Testis (tissue), 3 donors: Measurements from ENCODE around the gene BSDC1. TPM values are rescaled to one million over a fixed set of nuclear protein-coding genes. Genes with fewer than 3 reads are reported as not detected.
A peak's percentile ranks its signal among the peaks of the same experiment; 100 is the strongest.

Source experiments
- DNase-seq: peaks from one replicate; pipeline ENCODE4 v3.0.0-alpha.2; 2019
- H3K27ac ChIP-seq, 2 donors: fragments of 200-600 bp; sonication (generic); one replicate each; pipeline ENCODE4 v1.5.1; 2019
- H3K27me3 ChIP-seq: fragments of 200-600 bp; sonication (generic); one replicate; pipeline ENCODE4 v1.5.1; 2019
- H3K36me3 ChIP-seq: fragments of 200-600 bp; sonication (generic); one replicate; pipeline ENCODE4 v1.5.1; 2017; ENCODE audit warnings: low read depth; ENCODE audit errors: missing control alignments
- H3K4me1 ChIP-seq: fragments of 200-600 bp; sonication (generic); one replicate; pipeline ENCODE4 v1.5.1; 2019
- H3K4me3 ChIP-seq, 2 donors: fragments of 200-600 bp; sonication (generic); one replicate each; pipeline ENCODE4 v1.5.1; 2017 to 2019
- H3K9me3 ChIP-seq: fragments of 200-600 bp; sonication (generic); one replicate; pipeline ENCODE4 v1.5.1; 2017
- POLR2A ChIP-seq: fragments of 450-650 bp; IDR thresholded peaks from one replicate; pipeline ENCODE4 v1.6.1; 2017; ENCODE audit warnings: antibody characterized with exemption, mild to moderate bottlenecking, moderate library complexity
- WGBS, 2 donors: methylation state at CpG; one replicate each; pipeline ENCODE4 v1.1.5; 2018; 5-methylcytosine and 5-hydroxymethylcytosine counted together
- intact Hi-C: fragments of 100-400 bp; cut with DNase I; formaldehyde crosslinking; loops from one replicate; pipeline ENCODE4 v1.15.1; 2023; ENCODE audit warnings: low total_unique reads
- polyA plus RNA-seq: library from polyadenylated mRNA; stranded (reverse); fragments of 350-450 nt; fragmentation: Illumina TruSeq; extraction: RNeasy Lipid Tissue Mini Kit (QIAGEN cat#74804); gene quantifications from one replicate; pipeline ENCODE4 v1.2.3, GENCODE V29; 2014; ENCODE audit warnings: low read depth, low replicate concordance; ENCODE audit not compliant: insufficient read depth
- total RNA-seq, 2 donors: library from RNA; depleted of rRNA; stranded (reverse); fragments of >200 nt; gene quantifications; one replicate each; pipeline ENCODE4 v1.2.3, GENCODE V29; 2016
- TF ChIP-seq, protein P1 (sequence below), 3 experiments: fragments of 450-650 bp in 2 of 3; fragments of 200-600 bp in 1 of 3; sonication (generic) in 1 of 3; IDR thresholded peaks; one replicate each; pipeline ENCODE4 v1.5.1; 2016 to 2019; ENCODE audit warnings: antibody characterized with exemption in 3 of 3, mild to moderate bottlenecking in 2 of 3, moderate library complexity in 1 of 3

BSDC1 gene
- total and polyA plus RNA-seq, 3 donors from 2014 or later = 130 to 234 (median 160) TPM

DNA sequence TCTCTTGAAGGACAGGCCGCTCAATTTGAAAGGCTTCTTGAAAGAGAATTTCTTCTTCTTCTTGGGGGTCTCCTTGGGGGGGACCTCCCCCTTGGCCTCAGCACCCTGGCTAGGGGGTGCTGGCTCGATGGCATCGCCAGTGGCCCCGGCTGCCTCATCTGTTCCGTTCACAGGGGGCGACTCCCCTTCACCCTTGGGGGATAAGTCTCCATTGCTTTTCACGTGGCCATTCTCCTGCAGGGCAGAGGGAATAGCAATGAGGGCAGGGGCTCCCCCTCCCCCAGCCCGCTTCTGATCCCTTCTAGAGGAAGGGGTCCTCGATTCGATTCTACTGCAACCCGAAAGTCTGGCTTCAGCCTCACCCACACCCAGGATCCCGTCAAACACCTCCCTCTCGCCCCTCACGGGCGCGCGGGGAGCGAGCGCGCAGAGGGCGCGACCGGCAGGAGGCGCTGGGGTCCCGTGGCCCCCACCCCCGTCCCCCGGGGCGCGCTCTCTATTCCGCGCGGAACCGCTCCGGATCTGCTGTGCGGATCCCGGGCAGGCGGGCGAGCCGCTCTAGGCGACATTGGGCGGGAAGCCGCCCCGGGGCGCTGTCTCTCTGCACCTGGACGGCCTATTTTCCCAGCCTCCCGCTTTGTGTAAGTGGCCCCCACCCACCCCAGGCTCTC is 59.2 kb downstream of the BSDC1 start:
- 0 to 2% methylated on average over 1 to 43 of the region's 46 CpGs for WGBS, 2 donors
- DNase-seq = no peak
- intact Hi-C loops = loop anchor here (10.0 kb wide), 1 partner anchor 90 kb away; the partner anchor contains the start of gene FAM167B
- no peak for TF ChIP-seq POLR2A
- TF ChIP-seq, protein P1, sequence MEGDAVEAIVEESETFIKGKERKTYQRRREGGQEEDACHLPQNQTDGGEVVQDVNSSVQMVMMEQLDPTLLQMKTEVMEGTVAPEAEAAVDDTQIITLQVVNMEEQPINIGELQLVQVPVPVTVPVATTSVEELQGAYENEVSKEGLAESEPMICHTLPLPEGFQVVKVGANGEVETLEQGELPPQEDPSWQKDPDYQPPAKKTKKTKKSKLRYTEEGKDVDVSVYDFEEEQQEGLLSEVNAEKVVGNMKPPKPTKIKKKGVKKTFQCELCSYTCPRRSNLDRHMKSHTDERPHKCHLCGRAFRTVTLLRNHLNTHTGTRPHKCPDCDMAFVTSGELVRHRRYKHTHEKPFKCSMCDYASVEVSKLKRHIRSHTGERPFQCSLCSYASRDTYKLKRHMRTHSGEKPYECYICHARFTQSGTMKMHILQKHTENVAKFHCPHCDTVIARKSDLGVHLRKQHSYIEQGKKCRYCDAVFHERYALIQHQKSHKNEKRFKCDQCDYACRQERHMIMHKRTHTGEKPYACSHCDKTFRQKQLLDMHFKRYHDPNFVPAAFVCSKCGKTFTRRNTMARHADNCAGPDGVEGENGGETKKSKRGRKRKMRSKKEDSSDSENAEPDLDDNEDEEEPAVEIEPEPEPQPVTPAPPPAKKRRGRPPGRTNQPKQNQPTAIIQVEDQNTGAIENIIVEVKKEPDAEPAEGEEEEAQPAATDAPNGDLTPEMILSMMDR (IDR thresholded peaks at IDR 0.05) = peak; percentile 67 to 71 (median 69)
- Histone ChIP-seq H3K4me3 (peak overlapping the region; percentile 75 to 94), H3K4me1 (peaks cover 51% of the 10 kb centered on the region), H3K27me3 (no peaks in the 10 kb centered on the region), H3K27ac (peak overlapping the region; percentile 81 to 96), H3K36me3 (no peaks in the 10 kb centered on the region), H3K9me3 (no peaks in the 10 kb centered on the region)

DNA sequence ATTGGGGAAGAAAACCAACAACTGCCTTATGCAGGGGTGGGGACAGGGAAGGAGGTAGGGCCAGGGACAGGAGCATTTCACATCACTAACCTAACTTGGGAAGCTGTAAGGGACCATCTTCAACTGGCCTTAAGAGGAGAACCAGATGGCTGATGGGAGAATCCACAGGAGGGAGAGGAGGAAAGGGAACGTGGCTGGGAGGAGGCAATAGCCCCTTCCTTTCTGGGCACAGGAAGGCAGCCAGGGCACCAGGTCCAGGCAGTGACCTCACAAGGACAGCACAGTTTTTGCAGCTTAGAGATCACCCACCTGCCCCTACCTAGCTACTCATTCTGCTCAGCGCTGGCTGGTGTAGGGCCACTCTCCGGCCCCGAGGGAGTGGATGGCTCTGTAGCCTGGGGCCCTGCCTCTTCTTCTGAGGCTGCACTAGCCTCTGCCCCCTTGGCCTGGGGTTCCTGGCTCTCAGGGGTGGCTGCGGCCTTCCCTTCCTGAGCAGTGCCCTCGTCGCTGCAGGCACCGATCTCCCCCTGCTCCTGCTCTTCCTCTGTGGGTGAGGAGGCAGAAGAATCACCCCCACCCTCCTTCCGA is 59.9 kb downstream of the BSDC1 start:
- DNase-seq = no peak
- peak overlapping the region; percentile 81 to 96 for H3K27ac ChIP-seq
- H3K4me1 ChIP-seq = peaks cover 51% of the 10 kb centered on the region
- peak overlapping the region; percentile 75 to 94 for H3K4me3 ChIP-seq
- H3K36me3 ChIP-seq = no peaks in the 10 kb centered on the region
- TF ChIP-seq, protein P1 (IDR thresholded peaks at IDR 0.05) = no peak
- TF ChIP-seq POLR2A = no peak
- H3K27me3 ChIP-seq = no peaks in the 10 kb centered on the region
- intact Hi-C loops = loop anchor here (10.0 kb wide), 1 partner anchor 90 kb away; the partner anchor contains the start of gene FAM167B
- no peaks in the 10 kb centered on the region for H3K9me3 ChIP-seq
- 22 to 28% methylated on average over 8 to 9 of the region's 9 CpGs for WGBS, 2 donors

DNA sequence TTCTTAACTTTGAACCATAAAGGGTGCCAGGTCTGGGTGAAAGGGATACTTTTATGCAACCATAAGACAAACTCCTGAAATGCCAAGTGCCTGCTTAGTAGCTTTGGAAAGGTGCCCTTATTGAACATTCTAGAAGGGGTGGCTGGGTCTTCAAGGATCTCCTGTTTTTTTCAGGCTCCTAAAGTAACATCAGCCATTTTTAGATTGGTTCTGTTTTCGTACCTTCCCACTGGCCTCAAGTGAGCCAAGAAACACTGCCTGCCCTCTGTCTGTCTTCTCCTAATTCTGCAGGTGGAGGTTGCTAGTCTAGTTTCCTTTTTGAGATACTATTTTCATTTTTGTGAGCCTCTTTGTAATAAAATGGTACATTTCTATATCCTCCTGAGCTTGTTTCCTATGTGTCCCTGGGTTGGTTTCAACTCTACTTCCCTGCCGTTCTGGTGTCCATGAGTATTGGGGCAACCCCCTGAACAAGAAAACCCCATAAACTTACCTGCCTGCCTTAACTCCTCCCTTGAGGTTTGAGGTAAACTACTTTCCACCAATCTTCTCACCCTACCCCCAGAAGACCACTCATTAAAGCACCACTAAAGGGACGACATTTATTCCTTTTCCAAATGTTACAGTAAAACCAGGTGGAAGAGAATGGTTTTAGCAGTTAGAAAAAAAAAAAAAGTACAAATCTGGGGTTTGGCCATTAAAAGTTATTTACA is 60.8 kb downstream of the BSDC1 start:
- Histone ChIP-seq H3K4me1 (peaks cover 46% of the 10 kb centered on the region), H3K4me3 (no peak overlapping the region), H3K9me3 (no peaks in the 10 kb centered on the region), H3K36me3 (no peaks in the 10 kb centered on the region), H3K27me3 (no peaks in the 10 kb centered on the region), H3K27ac (peak overlapping the region; percentile 81 to 96)
- TF ChIP-seq POLR2A = no peak
- TF ChIP-seq, protein P1 (IDR thresholded peaks at IDR 0.05) = no peak
- no peak for DNase-seq
- intact Hi-C loops = loop anchor here (10.0 kb wide), 1 partner anchor 89 kb away; the partner anchor contains the start of gene FAM167B
- WGBS, 2 donors = 36 to 62% methylated on average over 3 of the region's 3 CpGs

DNA sequence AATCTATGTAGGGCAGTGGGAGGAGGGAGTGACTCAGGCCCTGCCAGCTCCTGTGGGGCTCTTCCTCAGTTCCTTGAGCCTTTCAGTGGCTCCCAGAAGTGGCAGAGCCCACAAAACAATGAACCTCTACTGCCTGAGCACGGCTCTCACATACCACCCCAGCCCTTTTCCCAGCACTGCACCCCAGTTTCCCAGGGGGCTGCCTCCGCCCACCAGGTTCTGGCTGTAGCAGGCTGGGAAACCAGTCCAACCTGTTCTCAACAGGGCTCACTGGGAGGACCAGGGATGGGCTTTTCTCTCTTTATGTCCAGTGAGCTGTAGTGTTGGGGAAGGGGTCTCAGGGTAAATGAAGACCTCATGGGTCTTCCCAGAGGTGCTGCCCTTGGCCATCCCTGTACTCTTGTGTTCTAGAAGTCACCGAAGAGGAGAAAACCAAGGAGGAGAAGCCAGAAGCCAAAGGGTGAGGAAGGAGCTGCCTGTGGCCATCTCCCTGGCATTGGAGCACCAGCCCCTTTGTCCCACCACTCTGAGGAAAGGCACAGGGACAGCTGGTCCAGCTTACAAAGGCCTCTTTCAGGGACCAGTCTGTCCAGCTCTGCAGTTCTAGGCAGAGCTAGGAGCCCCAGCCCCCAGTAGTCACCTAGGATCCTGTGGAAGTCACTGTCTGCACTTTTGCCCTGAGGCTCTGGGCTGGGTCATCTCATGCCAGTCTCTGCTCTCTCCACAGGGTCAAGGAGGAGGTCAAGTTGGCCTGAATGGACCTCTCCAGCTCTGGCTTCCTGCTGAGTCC is 61.8 kb downstream of the BSDC1 start:
- H3K27me3 ChIP-seq = no peaks in the 10 kb centered on the region
- intact Hi-C loops = loop anchor here (10.0 kb wide), 1 partner anchor 88 kb away; the partner anchor contains the start of gene FAM167B
- peak overlapping the region; percentile 44 to 62 for H3K27ac ChIP-seq
- DNase-seq = no peak
- no peaks in the 10 kb centered on the region for H3K9me3 ChIP-seq
- peaks cover 36% of the 10 kb centered on the region for H3K4me1 ChIP-seq
- H3K4me3 ChIP-seq = no peak overlapping the region
- WGBS, 2 donors = 69 to 72% methylated on average over 2 to 3 of the region's 3 CpGs
- no peak for TF ChIP-seq POLR2A
- TF ChIP-seq, protein P1 (IDR thresholded peaks at IDR 0.05) = no peak
- H3K36me3 ChIP-seq = no peaks in the 10 kb centered on the region
